ENCODE measurements around the gene ITGB1BP2. TPM values are rescaled to one million over a fixed set of nuclear protein-coding genes. Genes with fewer than 3 reads are reported as not detected.
"Not testable (repeated sequence)": the region's sequence is repeated elsewhere in the genome, so short reads cannot be mapped to it uniquely, and the experiment has no call there.

Gene ITGB1BP2
- total RNA-seq, 1 donor, result 2.6 TPM

DNA sequence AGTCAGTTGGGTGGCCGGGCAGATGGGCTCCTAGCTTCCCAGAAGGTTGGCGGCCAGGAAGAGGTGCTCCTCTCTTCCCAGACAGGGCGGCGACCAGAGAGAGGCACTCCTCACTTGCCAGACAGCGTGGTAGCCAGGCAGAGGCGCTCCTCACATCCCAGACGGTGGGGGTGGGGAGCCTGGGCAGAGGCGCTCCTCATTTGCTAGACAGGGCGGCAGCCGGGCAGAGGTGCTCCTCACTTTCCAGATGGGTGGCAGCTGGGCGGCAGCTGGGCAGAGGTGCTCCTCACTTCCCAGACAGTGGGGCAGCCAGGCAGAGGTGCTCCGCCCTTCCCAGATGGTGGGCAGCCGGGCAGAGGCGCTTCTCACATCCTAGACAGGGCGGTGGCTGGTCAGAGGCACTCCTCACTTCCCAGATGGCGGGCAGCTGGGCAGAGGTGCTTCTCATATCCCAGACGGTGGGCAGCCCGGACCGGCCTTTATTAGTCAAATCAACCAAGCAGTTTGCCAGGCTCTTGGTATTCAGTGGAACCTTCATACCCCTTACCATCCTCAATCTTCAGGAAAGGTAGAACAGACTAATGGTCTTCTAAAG, 31.7 kb upstream of the ITGB1BP2 start:
- no peak for DNase-seq (ENCODE audit: low read depth)
- H3K4me3 ChIP-seq (ENCODE audit: low read depth, low read length), result no peak overlapping the region
- TF ChIP-seq, protein P1, sequence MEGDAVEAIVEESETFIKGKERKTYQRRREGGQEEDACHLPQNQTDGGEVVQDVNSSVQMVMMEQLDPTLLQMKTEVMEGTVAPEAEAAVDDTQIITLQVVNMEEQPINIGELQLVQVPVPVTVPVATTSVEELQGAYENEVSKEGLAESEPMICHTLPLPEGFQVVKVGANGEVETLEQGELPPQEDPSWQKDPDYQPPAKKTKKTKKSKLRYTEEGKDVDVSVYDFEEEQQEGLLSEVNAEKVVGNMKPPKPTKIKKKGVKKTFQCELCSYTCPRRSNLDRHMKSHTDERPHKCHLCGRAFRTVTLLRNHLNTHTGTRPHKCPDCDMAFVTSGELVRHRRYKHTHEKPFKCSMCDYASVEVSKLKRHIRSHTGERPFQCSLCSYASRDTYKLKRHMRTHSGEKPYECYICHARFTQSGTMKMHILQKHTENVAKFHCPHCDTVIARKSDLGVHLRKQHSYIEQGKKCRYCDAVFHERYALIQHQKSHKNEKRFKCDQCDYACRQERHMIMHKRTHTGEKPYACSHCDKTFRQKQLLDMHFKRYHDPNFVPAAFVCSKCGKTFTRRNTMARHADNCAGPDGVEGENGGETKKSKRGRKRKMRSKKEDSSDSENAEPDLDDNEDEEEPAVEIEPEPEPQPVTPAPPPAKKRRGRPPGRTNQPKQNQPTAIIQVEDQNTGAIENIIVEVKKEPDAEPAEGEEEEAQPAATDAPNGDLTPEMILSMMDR (IDR thresholded peaks at IDR 0.05; ENCODE audit: insufficient read depth, low read length), result no peak

DNA sequence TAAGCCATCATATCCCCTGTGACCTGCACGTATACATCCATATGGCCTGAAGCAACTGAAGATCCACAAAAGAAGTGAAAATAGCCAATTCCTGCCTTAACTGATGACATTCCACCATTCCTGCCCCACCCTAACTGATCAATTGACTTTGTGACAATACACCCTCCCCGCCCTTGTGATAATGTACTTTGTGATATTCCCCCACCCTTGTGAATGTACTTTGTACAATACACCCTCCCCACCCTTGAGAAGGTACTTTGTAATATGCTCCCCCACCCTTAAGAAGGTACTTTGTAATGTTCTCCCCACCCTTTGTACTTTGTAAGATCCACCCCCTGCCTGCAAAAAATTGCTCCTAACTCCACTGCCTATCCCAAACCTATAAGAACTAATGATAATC, 29.2 kb upstream of the ITGB1BP2 start:
- H3K4me3 ChIP-seq (ENCODE audit: low read depth, low read length); DNase-seq (ENCODE audit: low read depth): not testable (repeated sequence)

DNA sequence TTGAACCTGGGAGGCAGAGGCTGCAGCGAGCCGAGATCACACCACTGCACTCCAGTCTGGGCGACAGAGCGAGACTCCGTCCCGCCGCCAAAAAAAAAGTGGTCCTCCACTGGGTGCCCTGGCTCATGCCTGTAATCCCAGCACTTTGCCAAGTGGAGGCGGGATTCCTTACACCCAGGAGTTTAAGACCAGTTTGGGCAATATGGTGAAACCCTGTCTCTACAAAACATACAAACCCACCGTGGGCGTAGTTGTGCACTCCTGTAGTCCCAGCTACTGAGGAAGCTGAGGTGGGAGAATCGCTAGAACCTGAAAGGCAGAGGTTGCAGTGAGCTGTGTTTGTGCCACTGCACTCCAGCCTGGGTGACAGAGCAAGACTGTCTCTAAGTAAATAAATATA, 20.2 kb upstream of the ITGB1BP2 start:
- not testable (repeated sequence) for DNase-seq (ENCODE audit: low read depth); H3K4me3 ChIP-seq (ENCODE audit: low read depth, low read length)

DNA sequence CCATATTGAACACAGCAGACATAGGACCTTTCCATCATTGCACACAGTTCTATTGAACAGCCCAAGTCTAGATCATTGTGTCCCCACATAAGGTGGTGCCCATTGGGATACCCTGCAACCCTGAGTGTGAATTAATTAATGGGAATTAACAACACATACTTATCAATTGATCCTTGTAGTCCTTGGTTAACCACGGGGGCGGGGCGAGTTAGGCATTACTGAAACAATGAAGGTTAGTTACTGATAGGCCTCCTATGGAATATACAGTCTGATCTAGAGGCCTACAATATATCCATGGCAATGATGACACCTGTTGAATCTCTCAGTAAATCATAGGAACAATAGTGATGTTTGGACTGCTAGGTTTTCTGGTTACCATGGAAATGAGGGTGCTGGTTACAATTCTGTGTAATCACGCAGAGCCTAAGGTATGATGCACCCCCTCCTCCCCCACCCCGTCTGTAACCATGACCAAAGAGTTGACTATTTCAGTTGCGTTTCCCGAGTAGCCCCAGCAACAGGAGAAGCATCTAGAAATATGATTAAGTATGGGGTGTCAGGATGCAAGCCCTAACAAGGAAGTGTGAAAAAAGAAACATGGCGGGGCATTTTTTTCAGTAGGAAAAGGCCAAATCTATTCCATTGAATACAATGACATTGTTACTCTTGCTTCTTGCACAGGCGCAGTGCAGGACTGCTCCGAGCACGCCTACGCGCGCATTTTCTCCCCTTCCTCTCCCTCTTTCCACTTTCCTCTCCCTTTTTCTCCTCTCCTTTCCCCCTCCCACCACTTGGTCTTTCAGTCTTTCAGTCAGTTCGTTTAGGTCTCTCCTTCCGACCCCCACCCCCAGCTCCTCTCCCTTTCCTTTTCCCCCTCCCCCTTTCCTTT, 18.8 kb upstream of the ITGB1BP2 start:
- TF ChIP-seq, protein P1 (IDR thresholded peaks at IDR 0.05; ENCODE audit: insufficient read depth, low read length), result no peak
- H3K4me3 ChIP-seq (ENCODE audit: low read depth, low read length), result peak overlapping the region; percentile 62
- no peak for DNase-seq (ENCODE audit: low read depth)

DNA sequence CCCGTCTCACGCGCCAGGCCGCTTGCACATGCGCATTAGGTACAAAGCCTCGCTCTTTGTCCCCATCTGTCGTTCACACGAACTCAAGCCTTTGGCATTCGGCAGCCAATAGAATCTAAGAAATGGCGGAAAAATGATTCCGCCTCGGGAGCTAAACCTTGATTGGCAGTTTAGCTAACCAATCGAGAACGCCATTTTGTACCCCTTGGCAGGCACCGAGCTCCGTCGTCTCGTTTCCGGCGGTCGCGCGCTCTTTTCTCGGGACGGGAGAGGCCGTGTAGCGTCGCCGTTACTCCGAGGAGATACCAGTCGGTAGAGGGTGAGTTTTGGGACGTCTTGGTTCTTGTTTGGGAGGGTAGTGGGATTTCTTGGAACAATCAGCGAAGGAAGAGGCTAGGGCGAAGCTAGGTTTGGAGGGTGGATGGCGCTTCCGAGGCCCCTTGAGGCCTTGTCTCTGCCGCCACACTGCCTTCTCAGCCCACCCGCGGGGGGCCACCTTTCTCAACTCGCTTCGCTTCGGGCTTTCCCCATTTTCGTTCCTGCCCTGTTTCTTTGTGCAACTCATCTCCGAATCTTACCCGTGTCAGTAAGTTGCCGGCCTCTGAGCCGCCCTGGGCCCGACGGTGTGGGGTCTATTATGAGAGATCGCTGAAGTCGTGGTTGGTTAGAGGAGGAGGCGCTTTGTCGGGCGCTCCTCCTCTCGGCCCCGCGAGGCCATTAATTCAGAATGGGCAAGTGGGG, 18.0 kb upstream of the ITGB1BP2 start, which contains the start of gene NONO:
Gene NONO, plus strand, starts transcription at position 233 of the 741 bp plus-strand sequence. CDS start 7,003 bp downstream, outside the sequence.
- peak within 1 kb of the TSS; percentile 75 for H3K4me3 ChIP-seq (ENCODE audit: low read depth, low read length)
- peak; percentile 99 for DNase-seq (ENCODE audit: low read depth)
- TF ChIP-seq, protein P1 (IDR thresholded peaks at IDR 0.05; ENCODE audit: insufficient read depth, low read length), result peak; percentile 21

DNA sequence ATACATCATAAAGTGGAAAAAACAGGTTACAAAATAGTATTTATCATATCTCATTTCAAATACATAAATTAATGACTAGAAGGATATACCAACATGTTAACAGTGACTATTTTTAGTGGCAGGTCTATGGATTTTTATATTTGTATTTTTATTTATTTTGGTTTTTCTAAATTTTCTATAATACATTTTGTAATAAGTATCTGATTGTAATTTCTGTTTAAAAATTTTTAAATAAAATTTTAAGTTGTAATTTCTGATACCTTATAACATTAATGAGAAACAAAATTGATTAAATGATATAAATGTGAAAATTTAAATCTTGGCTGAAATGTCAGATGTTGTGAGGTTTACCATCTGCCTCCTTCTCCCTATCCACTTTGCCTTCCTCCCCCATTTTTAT, 15.6 kb upstream of the ITGB1BP2 start:
- peak overlapping the region; percentile 75 for H3K4me3 ChIP-seq (ENCODE audit: low read depth, low read length)
- DNase-seq (ENCODE audit: low read depth), result no peak
- TF ChIP-seq, protein P1 (IDR thresholded peaks at IDR 0.05; ENCODE audit: insufficient read depth, low read length), result no peak

DNA sequence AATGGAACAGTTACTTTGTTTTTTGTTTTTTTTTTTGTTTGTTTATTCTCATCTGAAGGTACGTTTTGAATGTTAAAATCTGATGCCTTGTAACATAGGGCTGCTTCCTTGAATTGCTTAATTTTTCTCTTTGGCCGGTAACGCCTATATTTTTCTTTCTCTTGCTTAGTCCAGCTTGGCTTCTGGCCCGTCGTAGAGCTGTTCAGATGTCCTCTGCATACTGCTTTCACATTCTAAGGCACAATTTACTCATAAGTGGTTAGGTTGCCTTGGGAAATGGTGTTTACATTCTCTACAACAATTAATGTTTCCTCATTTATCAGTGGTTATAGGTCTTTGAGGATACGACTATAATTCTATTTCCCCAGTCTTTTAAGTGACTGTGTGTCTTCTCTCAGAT, 10.2 kb upstream of the ITGB1BP2 start:
- TF ChIP-seq, protein P1 (IDR thresholded peaks at IDR 0.05; ENCODE audit: insufficient read depth, low read length), result no peak
- DNase-seq (ENCODE audit: low read depth), result peak; percentile 64
- H3K4me3 ChIP-seq (ENCODE audit: low read depth, low read length), result no peak overlapping the region
